HepG2 (cell line): ENCODE measurements around the gene TNP2. TPM values are rescaled to one million over a fixed set of nuclear protein-coding genes. Genes with fewer than 3 reads are reported as not detected.

Experiments
- CC2D1A ChIP-seq: sonication (generic); formaldehyde crosslinking; IDR thresholded peaks from 2 replicates; pipeline ENCODE4 v1.8.1; 2023; ENCODE audit warnings: mild to moderate bottlenecking, missing genetic modification reagents
- FOXO1 ChIP-seq: sonication (generic); formaldehyde crosslinking; IDR thresholded peaks from 2 replicates; pipeline ENCODE4 v1.4.0; 2020; ENCODE audit warnings: missing genetic modification reagents
- GATAD1 ChIP-seq: IDR thresholded peaks from 2 replicates; pipeline ENCODE4 v1.6.1; 2016; ENCODE audit warnings: missing genetic modification reagents, missing compliant biosample characterization
- GZF1 ChIP-seq: sonication (generic); formaldehyde crosslinking; IDR thresholded peaks from 2 replicates; pipeline ENCODE4 v1.5.1; 2020; ENCODE audit warnings: mild to moderate bottlenecking, missing genetic modification reagents
- HNRNPK ChIP-seq: fragments of 200-400 bp; formaldehyde crosslinking; IDR thresholded peaks from 2 replicates; pipeline ENCODE4 v1.6.1; 2018; ENCODE audit warnings: low read length, low read depth, moderate library complexity, mild to moderate bottlenecking; ENCODE audit not compliant: poor library complexity, severe bottlenecking
- HOXA7 ChIP-seq: sonication (generic); formaldehyde crosslinking; IDR thresholded peaks from 2 replicates; pipeline ENCODE4 v1.8.1; 2022; ENCODE audit warnings: mild to moderate bottlenecking, missing genetic modification reagents, moderate library complexity
- ISX ChIP-seq: sonication (generic); formaldehyde crosslinking; conservative IDR thresholded peaks from 2 replicates; pipeline ENCODE4 v1.5.0; 2020; ENCODE audit warnings: missing genetic modification reagents
- KDM1A ChIP-seq: IDR thresholded peaks from 2 replicates; pipeline ENCODE4 v1.6.1; 2016; ENCODE audit warnings: missing compliant biosample characterization
- MEIS2 ChIP-seq: sonication (generic); formaldehyde crosslinking; IDR thresholded peaks from 2 replicates; pipeline ENCODE4 v1.9.0; 2021; ENCODE audit warnings: mild to moderate bottlenecking, missing genetic modification reagents
- PCBP1 ChIP-seq: fragments of 200-400 bp; formaldehyde crosslinking; IDR thresholded peaks from 2 replicates; pipeline ENCODE4 v1.6.1; 2017; ENCODE audit warnings: mild to moderate bottlenecking, low read depth, low read length, borderline replicate concordance
- PCBP2 ChIP-seq: fragments of 200-400 bp; formaldehyde crosslinking; optimal IDR thresholded peaks from 2 replicates; pipeline ENCODE3; 2018; ENCODE audit warnings: low read length, low read depth; ENCODE audit not compliant: poor library complexity, severe bottlenecking
- SMARCE1 ChIP-seq: fragments of 450-650 bp; IDR thresholded peaks from 2 replicates; pipeline ENCODE4 v1.6.1; 2017; ENCODE audit warnings: borderline replicate concordance
- THYN1 ChIP-seq: sonication (generic); formaldehyde crosslinking; IDR thresholded peaks from 2 replicates; pipeline ENCODE4 v1.8.1; 2023; ENCODE audit warnings: low read depth, mild to moderate bottlenecking, moderate library complexity, missing genetic modification reagents, borderline replicate concordance
- UBTF ChIP-seq: sonication (generic); formaldehyde crosslinking; IDR thresholded peaks from 2 replicates; pipeline ENCODE4 v1.4.0; 2020; ENCODE audit warnings: mild to moderate bottlenecking, missing genetic modification reagents
- ZFP90 ChIP-seq: sonication (generic); formaldehyde crosslinking; IDR thresholded peaks from 2 replicates; pipeline ENCODE4 v1.8.0; 2022; ENCODE audit warnings: missing genetic modification reagents, mild to moderate bottlenecking, inconsistent platforms, borderline replicate concordance
- ZFY ChIP-seq: sonication (generic); formaldehyde crosslinking; IDR thresholded peaks from 2 replicates; pipeline ENCODE4 v1.4.0; 2020; ENCODE audit warnings: missing genetic modification reagents
- ZMYM2 ChIP-seq: sonication (generic); formaldehyde crosslinking; IDR thresholded peaks from 2 replicates; pipeline ENCODE4 v1.8.0; 2022; ENCODE audit warnings: mild to moderate bottlenecking, missing genetic modification reagents
- ZMYM3 ChIP-seq: sonication (generic); formaldehyde crosslinking; IDR thresholded peaks from 2 replicates; pipeline ENCODE4 v1.5.1; 2020; ENCODE audit warnings: mild to moderate bottlenecking, missing genetic modification reagents
- ZNF260 ChIP-seq: sonication (generic); formaldehyde crosslinking; IDR thresholded peaks from 2 replicates; pipeline ENCODE4 v1.4.0; 2020; ENCODE audit warnings: missing genetic modification reagents, low read depth, mild to moderate bottlenecking, borderline replicate concordance
- ZNF3 ChIP-seq: IDR thresholded peaks from 2 replicates; pipeline ENCODE4 v1.7.0; 2017; ENCODE audit warnings: inconsistent platforms
- ZNF460 ChIP-seq: sonication (generic); formaldehyde crosslinking; IDR thresholded peaks from 2 replicates; pipeline ENCODE4 v1.5.1; 2020; ENCODE audit warnings: missing genetic modification reagents, mild to moderate bottlenecking, borderline replicate concordance
- ZNF605 ChIP-seq: sonication (generic); formaldehyde crosslinking; IDR thresholded peaks from 2 replicates; pipeline ENCODE4 v1.8.0; 2022; ENCODE audit warnings: mild to moderate bottlenecking, missing genetic modification reagents
- polyA plus RNA-seq, 8 experiments: library from polyadenylated mRNA; depleted of rRNA in 3 of 8; stranded (reverse) in 7 of 8; unstranded in 1 of 8; fragments of >200 nt; fragmentation: Illumina TruSeq in 4 of 8; extraction: Trizol in 4 of 8; gene quantifications; 2 replicates each; pipeline versions ENCODE4 v1.2.1 to v1.2.3, GENCODE V29; 2011 to 2016; ENCODE audit warnings: low read depth in 4 of 8, missing spikeins in 1 of 8, mixed read lengths in 1 of 8; ENCODE audit not compliant: insufficient read depth in 1 of 8
- total RNA-seq, 5 experiments: library from RNA; depleted of rRNA; stranded (reverse); fragments of >200 nt; fragmentation: Illumina TruSeq; extraction: Trizol; gene quantifications; 2 replicates each; pipeline ENCODE4 v1.2.3, GENCODE V29; 2016; ENCODE audit warnings: low read depth in 1 of 5
- TF ChIP-seq, protein P1 (sequence below): IDR thresholded peaks from 2 replicates; pipeline ENCODE4 v1.6.1; 2012; ENCODE audit warnings: low read length, improper control_type of control experiment
- TF ChIP-seq, protein P2 (sequence below): sonication (generic); formaldehyde crosslinking; IDR thresholded peaks from 2 replicates; pipeline ENCODE4 v1.5.0; 2020; ENCODE audit warnings: mild to moderate bottlenecking, missing genetic modification reagents

Gene TNP2
- total and polyA plus RNA-seq, 2 of the 13 experiments (the other 11 are each of a cell fraction or from before 2014, with no cell fraction given) = not detected

DNA sequence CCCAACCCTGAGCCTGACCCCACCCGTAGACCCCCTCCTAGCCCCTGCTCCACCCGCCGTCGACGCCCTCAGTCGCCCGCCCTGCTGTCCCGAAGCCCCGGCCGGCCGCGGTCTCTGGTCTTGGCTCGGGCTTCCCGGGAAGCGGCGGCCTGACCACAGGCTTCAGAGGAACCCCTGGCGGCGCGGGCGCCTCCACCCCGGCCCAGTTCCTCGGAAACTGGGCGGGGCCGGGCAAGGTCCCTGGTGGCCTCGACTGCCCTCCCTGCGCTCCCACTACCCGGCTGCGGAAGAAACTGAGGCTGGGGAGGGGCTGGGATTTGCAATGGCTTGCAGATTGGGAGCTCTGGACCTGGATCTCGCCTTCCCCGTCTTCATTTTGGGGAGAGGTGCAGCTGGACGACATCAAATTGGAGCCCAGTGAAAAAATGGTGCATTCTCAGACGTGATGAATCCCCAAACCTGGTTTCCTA, 12.4 kb downstream of the TNP2 start (continued):
- TF ChIP-seq PCBP2 = peak; percentile 15
- TF ChIP-seq UBTF = peak; percentile 36; the same call in 1 of the 2 replicates
- TF ChIP-seq, protein P1, sequence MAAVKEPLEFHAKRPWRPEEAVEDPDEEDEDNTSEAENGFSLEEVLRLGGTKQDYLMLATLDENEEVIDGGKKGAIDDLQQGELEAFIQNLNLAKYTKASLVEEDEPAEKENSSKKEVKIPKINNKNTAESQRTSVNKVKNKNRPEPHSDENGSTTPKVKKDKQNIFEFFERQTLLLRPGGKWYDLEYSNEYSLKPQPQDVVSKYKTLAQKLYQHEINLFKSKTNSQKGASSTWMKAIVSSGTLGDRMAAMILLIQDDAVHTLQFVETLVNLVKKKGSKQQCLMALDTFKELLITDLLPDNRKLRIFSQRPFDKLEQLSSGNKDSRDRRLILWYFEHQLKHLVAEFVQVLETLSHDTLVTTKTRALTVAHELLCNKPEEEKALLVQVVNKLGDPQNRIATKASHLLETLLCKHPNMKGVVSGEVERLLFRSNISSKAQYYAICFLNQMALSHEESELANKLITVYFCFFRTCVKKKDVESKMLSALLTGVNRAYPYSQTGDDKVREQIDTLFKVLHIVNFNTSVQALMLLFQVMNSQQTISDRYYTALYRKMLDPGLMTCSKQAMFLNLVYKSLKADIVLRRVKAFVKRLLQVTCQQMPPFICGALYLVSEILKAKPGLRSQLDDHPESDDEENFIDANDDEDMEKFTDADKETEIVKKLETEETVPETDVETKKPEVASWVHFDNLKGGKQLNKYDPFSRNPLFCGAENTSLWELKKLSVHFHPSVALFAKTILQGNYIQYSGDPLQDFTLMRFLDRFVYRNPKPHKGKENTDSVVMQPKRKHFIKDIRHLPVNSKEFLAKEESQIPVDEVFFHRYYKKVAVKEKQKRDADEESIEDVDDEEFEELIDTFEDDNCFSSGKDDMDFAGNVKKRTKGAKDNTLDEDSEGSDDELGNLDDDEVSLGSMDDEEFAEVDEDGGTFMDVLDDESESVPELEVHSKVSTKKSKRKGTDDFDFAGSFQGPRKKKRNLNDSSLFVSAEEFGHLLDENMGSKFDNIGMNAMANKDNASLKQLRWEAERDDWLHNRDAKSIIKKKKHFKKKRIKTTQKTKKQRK = no peak
- no peak for TF ChIP-seq CC2D1A
- peak; percentile 76; the same call in 1 of the 2 replicates for TF ChIP-seq GZF1 (CRISPR knock-in tag)
- no peak for TF ChIP-seq ISX (CRISPR knock-in tag)
- TF ChIP-seq HNRNPK = peak; percentile 95
- no peak for TF ChIP-seq ZFP90 (CRISPR knock-in tag)
- TF ChIP-seq GATAD1 (CRISPR knock-in tag) = no peak; the same call in 1 of the 2 replicates
- no peak; the same call in 1 of the 2 replicates for TF ChIP-seq MEIS2
- no peak for TF ChIP-seq ZNF260 (CRISPR knock-in tag)
- no peak for TF ChIP-seq KDM1A
- TF ChIP-seq ZMYM3 (CRISPR knock-in tag) = no peak
- no peak; the same call in 1 of the 2 replicates for TF ChIP-seq ZNF3
- TF ChIP-seq SMARCE1 = no peak
- TF ChIP-seq, protein P2, sequence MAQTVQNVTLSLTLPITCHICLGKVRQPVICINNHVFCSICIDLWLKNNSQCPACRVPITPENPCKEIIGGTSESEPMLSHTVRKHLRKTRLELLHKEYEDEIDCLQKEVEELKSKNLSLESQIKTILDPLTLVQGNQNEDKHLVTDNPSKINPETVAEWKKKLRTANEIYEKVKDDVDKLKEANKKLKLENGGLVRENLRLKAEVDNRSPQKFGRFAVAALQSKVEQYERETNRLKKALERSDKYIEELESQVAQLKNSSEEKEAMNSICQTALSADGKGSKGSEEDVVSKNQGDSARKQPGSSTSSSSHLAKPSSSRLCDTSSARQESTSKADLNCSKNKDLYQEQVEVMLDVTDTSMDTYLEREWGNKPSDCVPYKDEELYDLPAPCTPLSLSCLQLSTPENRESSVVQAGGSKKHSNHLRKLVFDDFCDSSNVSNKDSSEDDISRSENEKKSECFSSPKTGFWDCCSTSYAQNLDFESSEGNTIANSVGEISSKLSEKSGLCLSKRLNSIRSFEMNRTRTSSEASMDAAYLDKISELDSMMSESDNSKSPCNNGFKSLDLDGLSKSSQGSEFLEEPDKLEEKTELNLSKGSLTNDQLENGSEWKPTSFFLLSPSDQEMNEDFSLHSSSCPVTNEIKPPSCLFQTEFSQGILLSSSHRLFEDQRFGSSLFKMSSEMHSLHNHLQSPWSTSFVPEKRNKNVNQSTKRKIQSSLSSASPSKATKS = no peak
- TF ChIP-seq ZNF460 (CRISPR knock-in tag) = no peak; the same call in 1 of the 2 replicates
- no peak for TF ChIP-seq FOXO1 (CRISPR knock-in tag)
- 0 out of 2 replicates have a peak, but pooled peaks have one; percentile 38 for TF ChIP-seq HOXA7
- TF ChIP-seq ZFY (CRISPR knock-in tag) = no peak; the same call in 1 of the 2 replicates
- TF ChIP-seq PCBP1 = 0 out of 2 replicates have a peak, but pooled peaks have one; percentile 1
- TF ChIP-seq THYN1 = no peak
- TF ChIP-seq ZNF605 (CRISPR knock-in tag) = no peak; the same call in 1 of the 2 replicates
- TF ChIP-seq ZMYM2 = no peak
